GM21515 (cell line): ENCODE data around the gene ATG4D.

Experiments used
- ATAC-seq: cut with Tn5 transposase; IDR thresholded peaks from one replicate; pipeline ENCODE4 v1.9.1; 2021; ENCODE audit not compliant: unreplicated experiment

The ATG4D gene

DNA sequence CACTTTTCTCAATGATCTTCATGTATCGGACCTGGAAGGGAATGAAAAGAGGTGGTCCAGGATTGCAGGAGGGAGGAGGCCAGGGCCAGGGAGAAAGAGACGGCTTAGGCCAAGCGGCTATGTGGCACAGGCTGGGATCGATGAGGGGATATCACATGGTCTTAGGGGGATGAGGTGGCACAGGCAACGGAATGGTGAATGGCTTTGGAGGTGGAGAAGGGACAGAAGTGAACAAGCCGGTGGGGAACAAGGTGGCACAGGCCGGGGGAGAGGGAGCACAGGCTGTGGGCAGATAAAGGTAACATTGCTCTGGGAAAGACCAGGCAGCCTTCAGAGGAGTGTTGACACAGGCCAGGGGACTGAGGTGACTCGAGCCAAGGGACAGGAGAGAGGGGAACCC lies 30.8 kb downstream of the ATG4D start:
- no peak for ATAC-seq

GRCh38 chr19:10575011-10575716 lies 31.5 kb downstream of the ATG4D start:
- no peak for ATAC-seq

GRCh38 chr19:10577951-10578350 lies 34.2 kb downstream of the ATG4D start:
- no peak for ATAC-seq

- ATAC-seq: no peak
Observed at GRCh38 chr19:10580979-10581631, 37.4 kb downstream of the ATG4D start.

GRCh38 chr19:10582091-10582490 lies 38.4 kb downstream of the ATG4D start:
- ATAC-seq: no peak

DNA sequence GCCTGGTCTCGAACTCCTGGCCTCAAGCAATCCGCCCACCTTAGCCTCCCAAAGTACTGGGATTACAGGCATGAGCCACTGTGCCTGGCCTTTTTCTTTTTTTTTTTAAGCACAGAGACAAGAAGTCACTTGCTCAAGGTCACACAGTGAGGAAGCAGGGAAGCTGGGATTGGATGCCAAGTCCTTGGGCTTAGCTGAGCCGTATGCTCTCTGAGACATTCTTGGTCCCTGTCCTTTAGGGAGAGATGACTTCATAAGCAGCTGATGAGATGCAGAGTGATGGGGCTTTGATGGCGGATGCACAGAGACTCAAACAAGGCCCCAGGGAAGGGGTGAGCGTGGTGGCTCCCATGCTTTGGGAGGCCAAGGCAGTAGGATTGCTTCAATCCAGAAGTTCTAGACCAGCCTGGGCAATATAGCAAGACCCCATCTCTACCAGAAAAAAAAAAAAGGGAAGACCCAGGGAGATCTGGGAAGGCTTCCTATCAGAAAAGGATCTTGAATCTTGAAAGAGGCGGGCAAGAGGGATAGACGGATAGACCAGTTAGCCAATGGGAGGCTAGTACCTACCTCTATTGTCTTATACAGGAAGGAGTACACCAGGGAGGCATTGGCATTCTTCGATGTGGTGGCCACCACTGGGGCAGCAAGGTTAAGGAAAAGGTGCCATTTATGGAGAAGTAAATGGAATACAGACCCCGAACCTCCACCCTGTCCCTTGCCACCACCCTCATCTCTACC lies 39.5 kb downstream of the ATG4D start:
- ATAC-seq: no peak

DNA sequence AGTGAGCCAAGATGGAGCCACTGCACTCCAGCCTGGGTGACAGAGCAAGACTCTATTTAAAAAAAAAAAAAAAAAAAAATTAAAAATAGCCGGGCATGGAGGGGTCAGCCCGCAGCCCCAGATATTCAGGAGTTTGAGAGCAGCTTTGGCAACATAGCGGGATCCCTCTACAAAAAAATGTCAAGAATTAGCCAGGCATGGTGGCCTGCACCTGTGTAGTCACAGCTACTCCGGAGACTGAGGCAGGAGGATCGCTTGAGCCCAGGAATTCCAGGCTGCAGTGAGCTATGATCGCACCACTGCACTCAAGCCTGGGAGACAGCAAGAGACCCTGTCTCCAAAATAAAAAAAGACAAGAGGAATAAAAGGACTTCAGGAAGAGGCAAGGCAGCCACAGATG lies 42.7 kb downstream of the ATG4D start:
- no peak for ATAC-seq

- no peak for ATAC-seq
Observed at GRCh38 chr19:10587022-10587838, 43.5 kb downstream of the ATG4D start, which contains the start of gene AP1M2. Gene AP1M2 (minus strand): TSS chr19:10587312. CDS start chr19:10587231, 81 bp downstream.

DNA sequence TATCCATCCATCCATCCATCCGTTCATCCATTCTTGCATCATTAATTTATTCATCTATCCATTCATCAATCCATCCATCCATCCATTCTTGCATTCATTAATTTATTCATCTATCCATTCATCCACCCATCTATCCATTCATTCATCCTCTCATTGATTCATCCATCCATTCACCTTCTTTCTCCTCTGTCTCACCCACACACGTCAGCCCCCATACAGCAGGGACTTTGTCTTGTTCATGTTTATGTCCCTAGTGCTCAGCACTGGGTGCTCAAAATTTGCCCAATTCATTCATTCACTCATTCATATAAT lies 44.1 kb downstream of the ATG4D start:
- ATAC-seq: no peak

DNA sequence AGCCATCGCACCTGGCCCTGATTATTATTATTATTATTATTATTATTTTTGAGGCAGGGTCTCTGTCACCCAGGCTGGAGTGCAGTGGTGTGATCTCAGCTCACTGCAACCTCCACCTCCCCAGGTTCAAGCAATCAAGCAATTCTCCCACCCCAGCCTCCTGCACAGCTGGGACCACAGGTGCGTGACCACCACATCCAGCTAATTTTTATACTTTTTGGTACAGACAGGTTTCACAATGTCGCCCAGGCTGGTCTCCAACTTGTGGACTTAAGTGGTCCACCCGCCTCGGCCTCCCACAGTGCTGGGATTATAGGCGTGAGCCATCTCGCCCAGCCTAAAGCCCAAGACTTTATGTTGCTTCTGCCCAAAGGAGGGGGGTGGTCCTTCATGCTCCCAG lies 49.4 kb downstream of the ATG4D start:
- ATAC-seq: no peak

GRCh38 chr19:10593820-10594637 lies 50.3 kb downstream of the ATG4D start:
- ATAC-seq: peak; percentile 48

- no peak for ATAC-seq
Observed at GRCh38 chr19:10600149-10600548, 56.4 kb downstream of the ATG4D start.

DNA sequence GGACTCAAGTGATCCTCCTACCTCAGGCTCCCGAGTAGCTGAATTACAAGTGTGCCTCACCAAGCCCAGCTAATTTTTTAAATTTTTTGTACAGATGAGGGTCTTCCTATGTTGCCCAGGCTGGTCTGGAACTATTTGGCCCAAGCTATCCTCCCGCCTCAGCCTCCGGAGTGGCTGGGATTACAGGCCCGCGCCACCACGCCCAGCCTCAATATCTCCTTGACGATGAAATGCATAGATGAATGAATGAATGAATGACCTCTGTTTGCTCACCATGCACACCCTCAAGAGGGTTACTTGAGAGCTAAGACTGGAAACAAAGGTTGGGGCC lies 58.3 kb downstream of the ATG4D start:
- ATAC-seq: no peak

DNA sequence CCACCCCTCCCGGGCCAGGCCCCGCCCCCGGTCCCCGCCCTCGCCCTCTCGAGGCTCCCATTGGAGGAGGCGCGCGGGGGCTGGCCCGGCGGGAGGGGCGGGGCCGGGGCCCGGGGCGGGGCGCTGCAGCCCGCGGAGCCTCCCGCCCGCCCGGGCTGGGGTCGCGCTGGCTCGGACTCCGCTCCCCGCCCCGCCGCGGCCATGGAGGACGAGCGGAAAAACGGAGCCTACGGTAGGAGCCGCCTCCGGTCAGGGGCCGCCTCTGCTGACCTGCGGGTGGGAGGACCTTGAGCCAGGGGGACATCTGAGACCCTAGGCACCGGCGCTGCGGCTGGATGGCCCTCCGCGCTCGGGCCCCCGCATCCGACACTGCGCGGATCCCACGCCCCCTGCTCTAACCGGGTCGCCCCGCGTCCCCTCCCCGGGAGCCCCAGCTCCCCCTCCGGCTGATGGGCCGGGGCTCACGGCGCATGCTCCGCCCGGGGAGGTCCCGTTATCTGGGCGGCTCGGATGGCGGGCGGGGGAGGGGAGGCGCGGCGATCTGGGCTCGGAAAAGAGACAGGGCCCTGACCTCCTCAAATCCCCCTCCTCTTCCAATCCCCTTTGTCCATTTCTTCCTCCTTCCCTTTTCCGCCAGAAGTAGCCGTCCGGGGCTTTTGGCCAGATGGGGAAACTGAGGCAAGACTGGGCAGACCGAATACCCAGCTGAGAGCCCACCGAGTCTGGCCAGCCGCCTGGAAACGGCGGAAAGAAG lies 58.8 kb downstream of the ATG4D start:
- no peak for ATAC-seq
